ENCODE measurements around the gene ULK1.

- TF ChIP-seq EZH2 (IDR thresholded peaks at IDR 0.05; ENCODE audit: insufficient read depth, poor library complexity, severe bottlenecking) (no peak), EZH2phosphoT487 (IDR thresholded peaks at IDR 0.05; ENCODE audit: insufficient read depth, low read depth) (no peak)
Observed at GRCh38 chr12:131882804-131883520, 11.5 kb upstream of the ULK1 start.

All from GM23248 (cell line).